Endothelial cell of umbilical vein (primary cell): Measurements from ENCODE around the gene UNC93B1. TPM values are rescaled to one million over a fixed set of nuclear protein-coding genes. Genes with fewer than 3 reads are reported as not detected.
"Not testable (repeated sequence)": the region's sequence is repeated elsewhere in the genome, so short reads cannot be mapped to it uniquely, and the experiment has no call there.

Experiments used
- BruUV-seq: library from RNA; stranded (reverse); fragments of 400-500 nt; replicated peaks from 2 replicates; lab custom pipeline; 2021; lab: Mats Ljungman, UMichigan
- CTCF ChIA-PET: fragments of 300-600, 350-600 bp; sonication (Branson Sonifier 250); formaldehyde crosslinking; loops from one replicate; lab custom pipeline; 2021; ENCODE audit warnings: antibody characterized with exemption, inconsistent platforms; lab: Charles Lee
- POLR2A ChIA-PET: fragments of 300-600, 350-600 bp; sonication (Branson Sonifier 250); formaldehyde crosslinking; loops from one replicate; lab custom pipeline; 2021; ENCODE audit warnings: antibody characterized with exemption, inconsistent platforms; lab: Charles Lee
- DNase-seq: peaks from one replicate; pipeline ENCODE4 v3.0.0-alpha.2; 2011; ENCODE audit warnings: low read depth, low spot score
- FAIRE-seq: peaks from 2 replicates; lab custom pipeline; 2011; peaks lifted over from hg19 to GRCh38; lab: Jason Lieb, UNC
- H2AFZ ChIP-seq: 2 replicates; pipeline ENCODE4 v1.6.0; 2012; ENCODE audit warnings: low read depth, low read length, control low read depth, inconsistent platforms
- H3K27ac ChIP-seq: 2 replicates; pipeline ENCODE4 v1.5.1; 2011; ENCODE audit warnings: low read depth, mild to moderate bottlenecking, control low read depth, low read length, moderate library complexity; ENCODE audit not compliant: insufficient read depth
- H3K27me3 ChIP-seq, 2 experiments: 2 replicates each; pipeline versions ENCODE4 v1.6.0 to v1.6.1; 2011; ENCODE audit warnings: low read length in 2 of 2, mixed read lengths in 1 of 2; ENCODE audit not compliant: control insufficient read depth in 2 of 2, insufficient read depth in 2 of 2
- H3K36me3 ChIP-seq, 2 experiments: 2 replicates in 1 of 2; 3 replicates in 1 of 2; pipeline ENCODE4 v1.5.1; 2011; ENCODE audit warnings: low read length in 2 of 2, mild to moderate bottlenecking in 1 of 2, moderate library complexity in 1 of 2; ENCODE audit not compliant: control insufficient read depth in 2 of 2, insufficient read depth in 2 of 2; ENCODE audit errors: extremely low read depth in 1 of 2
- H3K4me1 ChIP-seq: 3 replicates; pipeline ENCODE4 v1.5.1; 2011; ENCODE audit warnings: mild to moderate bottlenecking, low read length; ENCODE audit not compliant: control insufficient read depth, insufficient read depth; ENCODE audit errors: extremely low read depth
- H3K4me2 ChIP-seq: 2 replicates; pipeline ENCODE4 v1.6.1; 2011; ENCODE audit warnings: low read length, control low read depth, mixed read lengths; ENCODE audit not compliant: insufficient read depth
- H3K4me3 ChIP-seq, 3 experiments: fragments of 200-600 bp in 1 of 3; sonication (generic), shearing (Covaris generic) in 1 of 3; replicated peaks in 1 of 3; 2 replicates each; pipeline ENCODE4 v1.5.1; 2011 to 2016; ENCODE audit warnings: control low read depth in 3 of 3, low read length in 3 of 3, mild to moderate bottlenecking in 2 of 3, inconsistent platforms in 1 of 3, low read depth in 1 of 3, moderate library complexity in 1 of 3; ENCODE audit not compliant: insufficient read depth in 1 of 3
- H3K79me2 ChIP-seq: 2 replicates; pipeline ENCODE4 v1.6.0; 2012; ENCODE audit warnings: low read length, inconsistent platforms; ENCODE audit not compliant: control insufficient read depth, insufficient read depth
- H3K9ac ChIP-seq: replicated peaks from 2 replicates; pipeline ENCODE3; 2011; ENCODE audit warnings: low read length, control low read depth; ENCODE audit not compliant: insufficient read depth; ENCODE audit errors: extremely low read depth
- H3K9me1 ChIP-seq: replicated peaks from 3 replicates; pipeline ENCODE4 v1.6.0; 2011; ENCODE audit warnings: mild to moderate bottlenecking, low read length; ENCODE audit not compliant: control insufficient read depth, insufficient read depth; ENCODE audit errors: extremely low read depth
- H3K9me3 ChIP-seq: replicated peaks from 2 replicates; pipeline ENCODE4 v1.5.1; 2012; ENCODE audit warnings: low read length, inconsistent platforms; ENCODE audit not compliant: control insufficient read depth, insufficient read depth
- H4K20me1 ChIP-seq: replicated peaks from 2 replicates; pipeline ENCODE3; 2011; ENCODE audit warnings: mild to moderate bottlenecking, low read length; ENCODE audit not compliant: control insufficient read depth, insufficient read depth; ENCODE audit errors: extremely low read depth
- dilution Hi-C: fragments of 300-500 bp; cut with MboI; formaldehyde crosslinking; loops from one replicate; pipeline ENCODE4 v1.15.0; 2019; ENCODE audit warnings: low sequenced_read_pairs; ENCODE audit not compliant: extremely low pct_ligation_motif_present
- intact Hi-C: fragments of 100-400 bp; cut with micrococcal nuclease; formaldehyde crosslinking; loops from one replicate; pipeline ENCODE4 v1.10.0; 2022
- polyA plus RNA-seq, 4 experiments: library from polyadenylated mRNA; depleted of rRNA in 3 of 4; stranded (reverse) in 3 of 4; unstranded in 1 of 4; fragments of >200 nt; gene quantifications; 2 replicates each; pipeline versions ENCODE4 v1.2.1 to v1.2.3, GENCODE V29; 2011 to 2012; ENCODE audit warnings: missing spikeins in 1 of 4
- total RNA-seq: library from RNA; stranded (reverse); gene quantifications from 2 replicates; pipeline ENCODE4 v1.2.3, GENCODE V29; 2021
- TF ChIP-seq, protein P1 (sequence below), 2 donors: IDR thresholded peaks; 1 replicate in 1 of 2; 2 replicates in 1 of 2; pipeline ENCODE4 v1.5.1; 2011; ENCODE audit warnings: low read length in 2 of 2, mild to moderate bottlenecking in 2 of 2, moderate library complexity in 2 of 2, control low read depth in 1 of 2, inconsistent platforms in 1 of 2, low read depth in 1 of 2; ENCODE audit not compliant: insufficient read depth in 1 of 2; ENCODE audit errors: extremely low read depth in 1 of 2

The UNC93B1 gene
- total and polyA plus RNA-seq, 2 donors (not counting 3 experiments of a cell fraction or from before 2014, with no cell fraction given) = 10.6 to 18.9 TPM

DNA sequence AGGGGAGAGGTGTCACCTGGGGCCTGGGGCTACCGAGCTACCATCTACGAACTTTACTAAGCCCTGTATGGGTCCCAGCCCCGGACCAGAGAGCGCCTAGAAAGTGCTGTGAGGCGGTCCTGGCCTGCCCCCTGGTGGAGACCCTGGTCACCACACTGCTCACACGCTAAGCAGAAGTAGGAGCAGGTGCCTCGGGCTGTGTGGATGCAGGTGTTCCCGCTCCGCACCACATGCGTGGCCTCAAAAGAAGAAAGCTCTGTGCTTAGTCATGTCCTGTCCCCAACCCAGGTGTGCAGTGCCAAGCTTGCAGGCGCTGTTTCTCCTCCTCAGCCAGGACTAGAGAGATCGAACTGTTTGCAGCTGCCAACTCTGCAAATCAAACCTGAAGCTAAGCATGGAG, 10.1 kb downstream of the UNC93B1 start:
- H3K9me3 ChIP-seq, dilution Hi-C loops, FAIRE-seq, H4K20me1 ChIP-seq, H3K4me3 ChIP-seq, H2AFZ ChIP-seq, BruUV-seq, H3K9me1 ChIP-seq, H3K27ac ChIP-seq, H3K79me2 ChIP-seq, intact Hi-C loops, H3K9ac ChIP-seq, POLR2A ChIA-PET, H3K27me3 ChIP-seq, H3K4me2 ChIP-seq, H3K4me1 ChIP-seq, H3K36me3 ChIP-seq, DNase-seq: not testable (repeated sequence)
- TF ChIP-seq, protein P1, sequence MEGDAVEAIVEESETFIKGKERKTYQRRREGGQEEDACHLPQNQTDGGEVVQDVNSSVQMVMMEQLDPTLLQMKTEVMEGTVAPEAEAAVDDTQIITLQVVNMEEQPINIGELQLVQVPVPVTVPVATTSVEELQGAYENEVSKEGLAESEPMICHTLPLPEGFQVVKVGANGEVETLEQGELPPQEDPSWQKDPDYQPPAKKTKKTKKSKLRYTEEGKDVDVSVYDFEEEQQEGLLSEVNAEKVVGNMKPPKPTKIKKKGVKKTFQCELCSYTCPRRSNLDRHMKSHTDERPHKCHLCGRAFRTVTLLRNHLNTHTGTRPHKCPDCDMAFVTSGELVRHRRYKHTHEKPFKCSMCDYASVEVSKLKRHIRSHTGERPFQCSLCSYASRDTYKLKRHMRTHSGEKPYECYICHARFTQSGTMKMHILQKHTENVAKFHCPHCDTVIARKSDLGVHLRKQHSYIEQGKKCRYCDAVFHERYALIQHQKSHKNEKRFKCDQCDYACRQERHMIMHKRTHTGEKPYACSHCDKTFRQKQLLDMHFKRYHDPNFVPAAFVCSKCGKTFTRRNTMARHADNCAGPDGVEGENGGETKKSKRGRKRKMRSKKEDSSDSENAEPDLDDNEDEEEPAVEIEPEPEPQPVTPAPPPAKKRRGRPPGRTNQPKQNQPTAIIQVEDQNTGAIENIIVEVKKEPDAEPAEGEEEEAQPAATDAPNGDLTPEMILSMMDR (IDR thresholded peaks at IDR 0.05; ENCODE audit: extremely low read depth in 1 of 2, insufficient read depth in 1 of 2, low read depth in 1 of 2, low read length in 2 of 2) = peak; percentile 35 to 53
- CTCF ChIA-PET = interaction anchor here (1.4 kb wide), 1 partner anchor 38 kb away, joined by 5 read pairs; no protein-coding TSS in a partner anchor

GRCh38 chr11:67991347-67992121, 12.4 kb downstream of the UNC93B1 start:
- H2AFZ ChIP-seq, H3K9me3 ChIP-seq, H3K27me3 ChIP-seq, BruUV-seq, CTCF ChIA-PET, H3K4me3 ChIP-seq, DNase-seq, H3K79me2 ChIP-seq, FAIRE-seq, H3K4me1 ChIP-seq, H3K4me2 ChIP-seq, H3K27ac ChIP-seq, H3K9ac ChIP-seq, POLR2A ChIA-PET, dilution Hi-C loops, H3K9me1 ChIP-seq, intact Hi-C loops, H3K36me3 ChIP-seq, H4K20me1 ChIP-seq: not testable (repeated sequence)

DNA sequence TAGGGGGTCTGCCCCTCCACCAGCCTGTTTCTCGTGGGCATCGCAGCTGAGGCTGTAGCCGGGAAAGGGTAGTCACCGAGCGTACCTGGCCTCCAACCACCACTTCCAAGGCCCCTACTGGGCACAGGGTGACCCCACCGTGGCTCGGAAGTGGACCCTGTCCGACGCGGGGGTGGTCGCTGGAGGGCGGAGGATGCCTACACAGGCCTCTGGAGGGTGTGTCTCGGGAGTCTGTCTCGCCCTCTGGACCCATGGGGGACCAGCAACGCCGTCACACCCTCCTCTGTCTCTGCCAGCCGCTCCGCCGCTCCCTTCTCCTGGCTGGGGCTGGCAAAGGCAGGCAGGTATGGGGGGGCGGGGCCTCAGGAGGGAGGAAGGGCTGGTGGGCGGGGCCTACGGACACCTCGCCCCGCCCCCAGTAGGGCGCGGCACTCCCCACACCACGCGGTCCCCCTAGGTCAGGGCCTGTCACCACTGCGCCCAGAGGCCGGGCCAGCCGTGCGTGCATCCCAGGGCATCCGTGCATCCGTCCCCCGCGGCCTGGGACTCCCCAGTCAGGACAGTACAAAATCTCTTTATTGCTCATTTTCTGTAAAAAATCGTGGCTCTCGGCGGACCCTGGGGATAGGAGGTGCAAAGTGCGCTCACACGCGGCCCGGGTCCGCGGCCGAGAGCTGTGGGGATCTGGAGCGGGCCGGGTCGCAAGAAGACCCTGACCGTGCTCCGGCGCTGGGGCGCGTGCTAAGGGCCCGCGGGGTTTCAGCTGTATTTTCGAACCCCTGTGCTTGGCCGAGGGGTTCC, 13.2 kb downstream of the UNC93B1 start:
- H3K79me2 ChIP-seq, H3K36me3 ChIP-seq, H3K4me1 ChIP-seq, H3K9ac ChIP-seq, H3K4me2 ChIP-seq, FAIRE-seq, intact Hi-C loops, POLR2A ChIA-PET, H2AFZ ChIP-seq, dilution Hi-C loops, H3K27ac ChIP-seq, BruUV-seq, H3K9me1 ChIP-seq, H3K27me3 ChIP-seq, CTCF ChIA-PET, H4K20me1 ChIP-seq, DNase-seq, H3K9me3 ChIP-seq: not testable (repeated sequence)
- peak overlapping the region in 1 of 3 experiments; percentile 2 for H3K4me3 ChIP-seq
